Measurements from ENCODE around the gene TMEM150C.
A peak's percentile ranks its signal among the peaks of the same experiment; 100 is the strongest.
"Not testable (repeated sequence)": the region's sequence is repeated elsewhere in the genome, so short reads cannot be mapped to it uniquely, and the experiment has no call there.

Gene TMEM150C

GRCh38 chr4:82510216-82510615 lies 51.6 kb downstream of the TMEM150C start:
- DNase-seq = no peak

GRCh38 chr4:82508806-82509428 lies 52.9 kb downstream of the TMEM150C start:
- no peak for DNase-seq

DNA sequence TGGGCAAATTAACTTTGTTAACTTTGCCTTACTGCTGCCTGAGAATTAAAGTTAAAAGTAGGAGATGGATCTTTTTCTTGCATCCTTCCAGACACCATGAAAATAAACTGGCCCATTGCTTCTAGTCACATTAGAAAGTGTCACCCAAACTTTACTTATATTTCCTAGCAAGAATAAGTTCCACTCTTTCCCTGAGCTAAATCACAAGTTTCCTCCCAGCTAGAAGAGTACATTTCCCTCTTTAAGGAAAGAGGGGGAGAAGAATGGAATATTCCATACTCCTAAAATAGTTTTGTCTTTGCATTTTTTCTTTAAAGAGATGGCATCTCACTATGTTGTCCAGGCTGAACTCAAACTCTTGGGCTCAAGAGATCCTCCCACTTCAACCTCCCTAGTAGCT lies 53.8 kb downstream of the TMEM150C start:
- no peak for DNase-seq

GRCh38 chr4:82501154-82501442 lies 60.7 kb downstream of the TMEM150C start:
- no peak for DNase-seq

- DNase-seq = peak; percentile 64
Observed at GRCh38 chr4:82500435-82501153, 61.2 kb downstream of the TMEM150C start.

DNA sequence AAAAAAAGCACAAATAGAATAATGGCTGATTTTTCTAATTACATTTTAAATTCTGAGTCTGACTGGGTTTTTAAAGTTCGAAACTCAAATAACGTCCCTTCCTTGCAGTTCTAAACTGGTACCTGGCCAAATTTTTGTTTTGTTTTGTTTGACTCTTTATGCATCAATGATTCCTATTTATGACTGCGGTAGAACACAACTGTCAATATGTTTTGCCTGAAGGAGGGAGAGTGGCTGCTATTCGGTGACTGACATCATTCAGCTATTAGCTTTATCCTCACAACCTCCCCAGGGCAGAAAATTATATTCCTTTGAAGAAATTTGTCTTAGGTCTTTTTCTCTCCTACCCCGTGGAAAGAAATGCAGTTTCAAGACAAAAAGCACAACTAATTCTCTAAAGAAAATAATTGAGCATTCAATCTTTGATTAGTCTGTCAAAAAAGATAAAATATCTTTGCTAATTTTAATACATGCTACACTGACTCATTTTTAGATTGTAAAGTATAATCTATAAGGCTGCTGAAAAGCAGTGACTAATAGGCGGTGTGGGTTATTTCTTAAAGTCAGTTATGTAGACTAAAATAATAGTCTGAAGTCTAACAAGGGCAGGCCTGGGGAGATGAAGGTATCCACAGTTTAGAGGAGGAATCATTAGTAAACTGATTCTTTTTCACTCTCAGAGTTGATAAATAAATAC lies 61.9 kb downstream of the TMEM150C start:
- DNase-seq = peak; percentile 55

- no peak for DNase-seq
Observed at GRCh38 chr4:82496349-82496748, 65.4 kb downstream of the TMEM150C start.

DNA sequence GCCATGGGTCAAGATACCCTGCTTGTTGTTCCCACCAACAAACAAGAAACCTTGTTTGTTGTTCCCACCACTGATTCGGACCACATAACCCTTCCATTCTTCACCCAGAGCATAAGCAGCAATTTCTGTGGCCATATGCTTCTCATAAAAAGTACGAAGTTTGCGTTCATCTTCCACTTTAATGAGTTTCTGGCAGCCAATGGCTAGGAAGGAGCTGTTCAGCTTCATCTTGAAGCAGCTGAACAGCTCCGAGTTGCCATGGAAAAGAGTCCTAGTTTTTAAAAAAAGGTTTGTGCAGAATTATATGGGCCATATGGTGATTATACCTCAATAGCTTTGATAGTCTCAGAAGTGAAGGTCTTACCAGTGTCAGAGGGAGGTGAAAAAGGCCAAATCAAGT lies 66.1 kb downstream of the TMEM150C start:
- peak; percentile 49 for DNase-seq

DNA sequence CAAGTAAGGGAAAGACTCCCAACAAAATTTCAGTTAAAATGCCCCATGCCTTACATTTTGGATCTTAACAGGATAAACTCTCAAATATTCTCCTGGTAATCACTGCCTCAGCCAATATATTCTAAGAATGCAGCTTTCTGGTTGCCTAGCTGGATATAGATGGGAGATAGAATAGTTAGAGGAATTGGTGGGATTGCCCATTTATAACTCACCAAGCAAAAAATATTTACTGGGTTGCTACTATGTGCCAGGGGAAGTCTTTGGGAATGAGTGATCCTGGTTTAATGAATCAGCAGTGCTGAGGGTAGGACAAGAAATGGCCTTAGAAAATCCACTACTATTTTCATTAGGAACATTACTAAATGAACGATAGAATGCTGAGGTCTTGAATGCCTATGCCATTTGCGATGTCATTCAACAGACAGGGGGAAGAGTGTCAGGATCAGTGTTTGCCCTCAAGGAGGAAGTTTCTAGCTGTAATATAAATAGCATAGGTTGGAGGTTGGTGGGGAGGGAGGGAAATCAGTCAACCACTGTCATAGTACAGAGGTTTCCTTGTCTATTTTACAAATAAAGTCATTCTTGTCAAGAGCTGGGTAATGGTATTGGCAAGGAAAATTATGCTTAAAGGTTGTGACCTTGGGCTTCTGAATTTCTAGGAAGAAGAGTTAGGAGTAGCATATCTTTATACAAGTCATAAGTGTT lies 67.9 kb downstream of the TMEM150C start:
- DNase-seq = no peak

- peak; percentile 10 for DNase-seq
Observed at GRCh38 chr4:82491251-82491960, 70.4 kb downstream of the TMEM150C start.

- DNase-seq = no peak
Observed at GRCh38 chr4:82489987-82490386, 71.8 kb downstream of the TMEM150C start.

DNA sequence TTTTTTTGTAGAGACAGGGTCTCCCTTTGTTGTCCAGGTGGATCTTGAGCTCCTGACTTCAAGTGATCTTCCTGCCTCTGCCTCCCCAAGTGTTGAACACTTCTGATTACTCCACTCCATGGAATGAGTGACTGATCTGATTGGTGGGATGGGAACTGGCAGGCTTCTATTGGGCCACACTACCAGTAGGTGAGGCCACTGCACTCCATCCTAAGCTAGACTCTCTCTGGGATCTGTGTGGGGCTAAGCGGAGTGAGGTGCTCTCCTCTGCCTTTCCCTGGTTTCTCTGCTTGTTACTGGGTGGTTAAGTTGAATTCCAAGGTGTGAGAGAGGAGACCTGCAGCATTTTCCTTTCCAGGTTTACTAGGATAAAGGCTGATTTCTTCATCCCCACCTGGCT lies 72.7 kb downstream of the TMEM150C start:
- DNase-seq = no peak

DNA sequence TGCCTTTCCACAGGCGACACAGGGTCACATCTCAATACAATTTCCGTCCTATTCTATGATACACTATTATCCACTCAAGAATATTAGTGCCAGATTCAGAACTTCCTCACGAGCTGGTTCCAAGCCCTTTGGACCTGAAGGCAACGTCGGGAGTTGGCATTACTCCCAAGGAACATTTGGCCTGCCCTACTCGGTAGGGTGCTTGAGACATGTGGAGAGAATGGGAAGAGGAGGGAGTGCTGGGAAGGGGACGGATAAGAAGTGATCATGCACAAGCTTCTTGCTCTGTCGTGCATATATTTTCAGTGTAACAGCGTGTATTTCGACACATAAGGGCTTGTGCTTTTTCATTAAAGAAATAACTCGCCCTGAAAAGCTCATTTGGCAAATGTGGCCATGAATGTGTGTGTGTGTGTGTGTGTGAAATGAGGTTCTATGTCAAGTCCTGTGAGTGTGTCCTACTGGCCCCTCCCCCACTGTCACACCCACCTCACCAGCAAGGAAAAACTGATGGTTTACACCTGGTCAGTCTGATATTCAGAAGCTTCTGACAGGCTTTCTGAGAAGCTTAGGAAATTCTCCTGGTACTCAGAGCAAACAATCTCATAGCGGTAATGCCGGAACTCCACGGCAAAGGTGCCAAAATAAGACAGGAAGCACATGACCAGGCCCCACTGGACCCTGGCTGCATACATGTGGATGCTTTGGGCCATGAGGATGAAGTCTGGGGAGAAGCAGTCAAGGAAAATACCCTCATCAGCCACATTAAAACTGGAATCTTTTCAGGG lies 76.6 kb downstream of the TMEM150C start:
- no peak for DNase-seq

DNA sequence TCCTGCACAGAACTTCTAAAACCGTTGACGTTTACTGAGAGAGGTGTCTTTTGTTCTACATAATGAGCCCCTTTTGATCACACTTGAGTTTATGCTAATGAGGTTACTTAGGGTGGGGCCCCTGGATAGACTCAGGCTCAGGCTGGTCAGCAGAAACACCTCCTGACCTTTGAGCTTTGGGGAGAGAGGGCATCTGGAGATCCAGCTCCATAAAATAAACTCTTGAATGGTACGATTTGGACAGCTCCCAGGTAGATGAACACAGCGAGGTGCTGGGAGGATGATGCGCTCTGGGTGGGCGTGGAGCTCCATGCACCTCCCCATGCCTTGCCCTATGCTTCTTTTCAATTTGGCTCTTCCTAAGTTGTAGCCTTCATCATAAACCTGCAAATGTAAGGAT lies 79.4 kb downstream of the TMEM150C start:
- no peak for DNase-seq

DNA sequence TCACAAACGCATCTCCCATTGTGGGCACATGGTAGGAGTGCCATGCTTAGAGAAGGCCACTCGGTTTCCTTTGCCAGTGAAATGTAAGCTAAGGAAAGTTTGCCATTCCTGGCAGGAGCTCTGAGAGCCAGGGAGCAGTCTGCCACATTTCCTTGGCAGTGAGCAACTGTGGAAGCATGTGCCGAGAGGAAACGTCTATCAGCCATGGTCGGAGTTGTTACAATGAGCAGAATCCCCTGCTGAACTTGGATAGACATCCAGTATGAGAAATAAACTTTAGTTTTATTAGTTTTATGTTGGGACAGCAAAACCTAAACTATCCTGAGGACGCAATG lies 80.3 kb downstream of the TMEM150C start:
- no peak for DNase-seq

DNA sequence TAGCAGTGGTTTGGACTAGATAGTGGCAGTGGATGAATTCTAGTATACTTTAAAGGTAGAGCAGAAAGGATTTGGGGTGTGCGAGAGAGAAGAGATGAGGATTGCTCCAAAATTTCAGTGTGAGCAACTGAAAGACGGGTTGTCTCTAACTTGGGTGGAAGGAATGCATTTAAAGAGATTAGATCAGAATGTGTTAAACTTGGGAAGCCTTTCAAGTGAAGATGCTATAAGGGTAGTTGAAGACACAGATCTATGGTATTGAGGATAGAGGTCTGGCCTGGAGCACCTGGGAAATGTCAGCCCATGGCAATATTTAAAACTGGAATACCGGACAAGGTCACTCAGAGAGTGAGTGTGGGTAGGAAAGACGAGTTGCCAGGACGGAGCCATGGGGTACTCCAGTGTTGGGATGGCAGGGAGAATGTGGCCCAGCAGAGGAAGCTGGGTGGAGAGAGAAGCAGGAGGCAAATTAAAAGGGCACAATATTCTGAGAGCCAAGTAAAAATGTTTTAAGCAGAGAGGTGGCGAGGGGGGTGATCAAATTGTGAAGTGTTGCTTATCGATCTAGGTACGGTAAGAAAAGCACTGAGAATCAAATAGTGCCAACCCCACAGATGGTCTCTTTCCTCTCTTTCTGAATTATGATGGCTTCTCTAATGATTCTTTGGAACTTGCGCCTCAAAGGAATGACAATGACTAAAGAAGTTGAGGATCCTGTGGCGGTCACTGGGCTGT lies 80.8 kb downstream of the TMEM150C start:
- no peak for DNase-seq

DNA sequence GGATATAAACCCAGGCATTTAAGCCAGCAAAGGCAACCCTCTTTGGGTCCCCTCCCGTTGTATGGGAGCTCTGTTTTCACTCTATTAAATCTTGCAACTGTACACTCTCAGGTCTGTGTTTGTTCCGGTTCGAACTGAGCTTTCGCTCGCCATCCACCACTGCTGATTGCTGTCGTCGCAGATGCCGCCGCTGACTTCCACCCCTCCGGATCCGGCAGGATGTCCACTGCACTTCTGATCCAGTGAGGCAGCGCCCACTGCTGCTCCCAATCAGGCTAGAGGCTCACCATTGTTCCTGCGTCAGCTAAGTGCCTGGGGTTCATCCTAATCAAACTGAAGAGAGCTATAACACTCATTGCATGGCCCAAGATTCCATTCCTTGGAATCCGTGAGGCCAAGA lies 82.2 kb downstream of the TMEM150C start:
- DNase-seq = no peak

DNA sequence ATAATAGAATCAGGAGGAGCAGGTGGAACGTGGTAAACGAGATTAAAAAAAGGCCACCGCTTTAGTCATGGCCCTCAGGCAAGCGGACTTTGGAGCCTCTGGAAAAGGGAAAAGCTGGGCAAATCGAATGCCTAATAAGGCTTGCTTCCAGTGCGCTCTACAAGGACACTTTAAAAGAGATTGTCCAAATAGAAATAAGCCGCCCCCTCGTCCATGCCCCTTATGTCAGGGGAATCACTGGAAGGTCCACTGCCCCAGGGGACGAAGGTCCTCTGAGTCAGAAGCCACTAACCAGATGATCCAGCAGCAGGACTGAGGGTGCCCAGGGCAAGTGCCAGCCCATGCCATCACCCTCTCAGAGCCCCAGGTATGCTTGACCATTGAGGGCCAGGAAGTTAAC lies 84.3 kb downstream of the TMEM150C start:
- not testable (repeated sequence) for DNase-seq

DNA sequence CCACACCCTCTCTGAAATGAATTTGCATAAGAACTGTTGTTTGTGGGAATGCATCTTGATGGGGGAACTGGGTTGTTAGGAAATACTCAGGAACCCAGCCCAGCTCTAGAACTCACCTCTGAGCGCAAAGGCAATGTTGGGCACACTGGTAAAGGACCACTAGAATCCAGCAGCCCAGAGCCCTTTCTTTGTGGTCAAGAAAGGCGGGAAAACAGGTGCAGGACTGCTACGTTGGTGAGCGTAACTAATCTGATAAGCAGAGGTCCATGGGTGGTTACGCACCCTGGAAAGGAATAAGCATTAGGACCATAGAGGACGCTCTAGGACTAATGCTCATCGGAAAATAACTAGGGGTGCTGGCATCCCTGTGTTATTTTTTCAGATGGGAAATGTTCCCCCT lies 85.9 kb downstream of the TMEM150C start:
- DNase-seq = not testable (repeated sequence)

DNA sequence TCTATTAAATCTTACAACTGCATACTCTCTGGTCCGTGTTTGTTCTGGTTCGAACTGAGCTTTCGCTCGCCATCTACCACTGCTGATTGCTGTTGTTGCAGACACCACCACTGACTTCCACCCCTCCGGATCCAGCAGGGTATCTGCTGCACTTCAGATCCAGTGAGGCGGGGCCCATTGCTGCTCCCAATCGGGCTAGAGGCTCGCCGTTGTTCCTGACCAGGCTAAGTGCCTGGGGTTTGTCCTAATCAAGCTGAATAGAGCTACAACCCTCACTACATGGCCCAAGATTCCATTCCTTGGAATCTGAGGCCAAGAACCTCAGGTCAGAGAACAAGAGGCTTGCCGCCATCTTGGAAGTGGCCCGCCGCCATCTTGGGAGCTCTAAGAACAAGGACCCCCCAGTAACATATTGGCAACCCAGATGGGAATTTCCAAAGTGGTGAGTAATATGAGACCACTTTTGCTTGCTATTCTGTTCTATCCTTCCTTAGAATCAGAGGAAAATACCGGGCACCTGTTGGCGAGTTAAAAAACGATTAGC lies 88.1 kb downstream of the TMEM150C start:
- no peak for DNase-seq

DNA sequence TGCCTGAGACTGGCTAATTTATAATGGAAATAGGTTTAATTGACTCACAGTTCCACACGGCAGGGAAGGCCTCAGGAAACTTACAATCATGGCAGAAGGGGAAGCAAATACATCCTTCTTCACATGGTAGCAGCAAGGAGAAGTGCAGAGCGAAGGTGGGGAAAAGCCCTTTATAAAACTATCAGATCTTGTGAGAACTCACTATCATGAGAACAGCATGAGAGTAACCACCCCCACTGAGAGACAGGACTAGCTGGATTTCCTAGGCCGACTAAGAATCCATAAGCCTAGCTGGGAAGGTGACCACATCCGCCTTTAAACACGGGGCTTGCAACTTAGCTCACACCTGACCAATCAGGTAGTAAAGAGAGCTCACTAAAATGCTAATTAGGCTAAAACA lies 88.7 kb downstream of the TMEM150C start:
- not testable (repeated sequence) for DNase-seq

Measured in NCI-H2171 treated with DMSO at 0.1 percent for 48 hours (cell line).